ENCODE results near the gene CCDC124.
A peak's percentile ranks its signal among the peaks of the same experiment; 100 is the strongest.

Gene CCDC124

DNA sequence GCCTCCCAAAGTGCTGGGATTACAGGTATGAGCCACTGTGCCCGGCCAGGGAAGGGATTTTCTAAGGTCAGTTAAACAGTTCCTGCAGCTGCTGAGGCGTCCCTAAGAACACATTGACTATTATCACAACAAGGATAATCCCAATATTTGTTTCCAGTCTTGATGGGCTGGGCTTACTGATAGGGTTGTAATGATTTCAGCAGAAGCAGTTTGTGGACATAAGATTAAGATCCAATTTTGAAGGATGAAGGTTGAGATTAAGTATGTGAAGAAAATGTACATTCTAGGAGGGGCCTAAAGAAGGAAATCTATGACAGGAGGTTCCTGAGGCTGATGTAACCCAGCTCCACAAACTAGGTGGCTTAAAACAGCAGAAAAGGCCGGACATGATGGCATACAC, 10.7 kb upstream of the CCDC124 start:
- no peak for DNase-seq (ENCODE audit: low read depth)
- TF ChIP-seq, protein P1, sequence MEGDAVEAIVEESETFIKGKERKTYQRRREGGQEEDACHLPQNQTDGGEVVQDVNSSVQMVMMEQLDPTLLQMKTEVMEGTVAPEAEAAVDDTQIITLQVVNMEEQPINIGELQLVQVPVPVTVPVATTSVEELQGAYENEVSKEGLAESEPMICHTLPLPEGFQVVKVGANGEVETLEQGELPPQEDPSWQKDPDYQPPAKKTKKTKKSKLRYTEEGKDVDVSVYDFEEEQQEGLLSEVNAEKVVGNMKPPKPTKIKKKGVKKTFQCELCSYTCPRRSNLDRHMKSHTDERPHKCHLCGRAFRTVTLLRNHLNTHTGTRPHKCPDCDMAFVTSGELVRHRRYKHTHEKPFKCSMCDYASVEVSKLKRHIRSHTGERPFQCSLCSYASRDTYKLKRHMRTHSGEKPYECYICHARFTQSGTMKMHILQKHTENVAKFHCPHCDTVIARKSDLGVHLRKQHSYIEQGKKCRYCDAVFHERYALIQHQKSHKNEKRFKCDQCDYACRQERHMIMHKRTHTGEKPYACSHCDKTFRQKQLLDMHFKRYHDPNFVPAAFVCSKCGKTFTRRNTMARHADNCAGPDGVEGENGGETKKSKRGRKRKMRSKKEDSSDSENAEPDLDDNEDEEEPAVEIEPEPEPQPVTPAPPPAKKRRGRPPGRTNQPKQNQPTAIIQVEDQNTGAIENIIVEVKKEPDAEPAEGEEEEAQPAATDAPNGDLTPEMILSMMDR (IDR thresholded peaks at IDR 0.05; ENCODE audit: low read length, missing control alignments), result no peak
- no peak overlapping the region for H3K4me3 ChIP-seq (replicated peaks; ENCODE audit: low read depth, low read length)

DNA sequence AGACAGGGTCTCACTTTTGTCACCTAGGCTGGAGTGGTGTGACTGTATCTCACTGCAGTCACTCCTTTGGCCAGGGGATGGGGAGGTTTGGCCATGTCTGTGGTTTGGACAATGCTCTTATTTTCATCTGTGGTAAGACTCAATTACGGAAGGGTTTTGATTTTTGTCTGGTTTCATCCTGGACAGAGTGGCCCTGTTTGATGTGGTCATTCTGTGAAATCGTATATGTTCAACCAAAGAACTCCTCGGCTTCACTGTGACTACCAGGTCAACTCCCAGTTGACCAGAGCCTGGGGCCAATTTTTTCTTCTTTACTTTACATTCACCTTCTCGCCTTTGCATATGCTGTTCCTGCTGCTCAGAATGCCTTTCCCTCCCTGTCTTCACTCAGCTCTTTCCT, 6.8 kb upstream of the CCDC124 start:
- DNase-seq (ENCODE audit: low read depth), result no peak
- TF ChIP-seq, protein P1 (IDR thresholded peaks at IDR 0.05; ENCODE audit: low read length, missing control alignments), result no peak
- H3K4me3 ChIP-seq (replicated peaks; ENCODE audit: low read depth, low read length), result no peak overlapping the region

DNA sequence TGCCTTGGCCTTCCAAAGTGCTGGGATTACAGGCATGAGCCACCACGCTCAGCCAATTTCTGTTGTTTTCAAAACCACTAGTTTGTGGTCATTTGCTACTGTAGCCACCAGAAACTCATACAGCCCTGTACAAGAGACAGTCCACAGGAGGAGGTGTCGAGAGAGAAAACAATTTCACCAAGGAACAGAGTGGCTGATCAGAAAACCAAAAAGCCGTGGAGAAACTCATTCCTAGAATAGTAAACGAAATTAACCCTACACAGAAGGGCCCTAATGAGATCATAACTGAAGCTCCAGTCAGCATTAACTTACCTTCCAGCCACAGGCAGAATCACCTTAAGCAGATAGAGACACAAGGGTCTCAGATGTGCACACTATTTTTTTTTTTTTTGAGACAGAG, 3.8 kb upstream of the CCDC124 start:
- TF ChIP-seq, protein P1 (IDR thresholded peaks at IDR 0.05; ENCODE audit: low read length, missing control alignments), result no peak
- H3K4me3 ChIP-seq (replicated peaks; ENCODE audit: low read depth, low read length), result no peak overlapping the region
- no peak for DNase-seq (ENCODE audit: low read depth)

DNA sequence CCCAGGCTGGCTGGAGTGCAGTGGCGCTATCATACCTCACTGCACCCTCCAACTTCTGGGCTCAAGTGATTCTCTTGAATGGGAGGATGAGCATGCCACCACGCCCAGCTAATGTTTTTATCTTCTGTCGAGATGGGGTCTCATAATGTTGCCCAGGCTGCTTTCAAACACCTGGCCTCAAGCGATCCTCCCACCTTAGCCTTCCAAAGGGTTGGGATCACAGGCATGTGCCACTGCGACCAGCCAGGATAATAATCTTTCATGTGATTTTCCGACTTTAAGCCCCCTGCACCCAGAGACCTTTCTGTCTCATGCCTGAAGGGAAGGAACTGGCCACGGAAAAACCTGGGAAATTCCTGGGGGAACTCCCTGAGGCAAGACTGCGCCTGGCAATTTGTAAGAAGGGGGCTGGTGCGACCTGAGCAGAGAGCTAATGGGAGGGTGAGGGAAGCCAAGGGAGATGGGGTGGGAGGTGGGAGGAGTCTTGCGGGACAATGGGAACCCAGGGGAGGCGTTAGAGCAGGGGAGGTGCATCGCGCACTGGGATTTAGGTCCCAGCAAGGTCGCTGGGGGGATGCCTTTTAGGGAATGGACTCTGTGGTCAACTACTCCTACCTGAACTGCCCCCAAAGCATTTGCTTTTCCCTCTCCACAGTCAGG, 1.2 kb upstream of the CCDC124 start:
- peak; percentile 23 for DNase-seq (ENCODE audit: low read depth)
- H3K4me3 ChIP-seq (replicated peaks; ENCODE audit: low read depth, low read length), result peak overlapping the region; percentile 91
- TF ChIP-seq, protein P1 (IDR thresholded peaks at IDR 0.05; ENCODE audit: low read length, missing control alignments), result no peak

DNA sequence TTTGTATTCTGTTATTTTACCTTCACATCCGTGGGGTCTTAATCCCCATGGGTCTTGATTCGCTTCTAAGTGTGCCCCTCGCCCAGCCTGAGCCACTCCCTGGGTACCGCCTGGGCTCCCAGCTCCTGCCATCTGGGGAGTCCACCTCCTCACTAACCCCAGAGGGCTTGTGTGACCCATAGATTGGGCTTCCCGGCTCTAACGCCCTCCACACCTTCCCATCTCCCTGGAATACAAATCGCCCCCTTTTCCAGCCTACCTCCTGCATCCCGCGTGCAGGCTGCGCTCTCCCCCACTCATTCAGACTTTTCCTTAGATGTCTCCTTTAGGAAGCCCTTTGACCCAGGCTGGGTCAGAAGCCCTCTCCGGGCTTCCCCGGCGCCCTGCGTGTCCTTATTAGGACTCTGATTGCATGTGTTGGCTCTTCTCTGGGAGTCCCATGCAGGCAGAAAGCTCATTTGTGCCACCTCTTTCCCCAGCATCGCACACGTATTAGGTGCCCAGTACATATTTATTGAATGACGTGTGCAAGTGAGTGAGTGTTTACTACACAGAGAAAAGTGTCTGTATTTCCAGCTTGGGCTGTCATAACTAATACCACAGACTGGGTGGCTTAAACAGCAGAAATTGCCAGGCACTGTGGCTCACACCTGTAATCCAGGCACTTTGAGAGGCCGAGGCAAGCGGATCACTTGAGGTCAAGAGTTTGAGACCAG, 757 bp downstream of the CCDC124 start:
- TF ChIP-seq, protein P1 (IDR thresholded peaks at IDR 0.05; ENCODE audit: low read length, missing control alignments), result no peak
- H3K4me3 ChIP-seq (replicated peaks; ENCODE audit: low read depth, low read length), result peak overlapping the region; percentile 91
- DNase-seq (ENCODE audit: low read depth), result peak; percentile 23

DNA sequence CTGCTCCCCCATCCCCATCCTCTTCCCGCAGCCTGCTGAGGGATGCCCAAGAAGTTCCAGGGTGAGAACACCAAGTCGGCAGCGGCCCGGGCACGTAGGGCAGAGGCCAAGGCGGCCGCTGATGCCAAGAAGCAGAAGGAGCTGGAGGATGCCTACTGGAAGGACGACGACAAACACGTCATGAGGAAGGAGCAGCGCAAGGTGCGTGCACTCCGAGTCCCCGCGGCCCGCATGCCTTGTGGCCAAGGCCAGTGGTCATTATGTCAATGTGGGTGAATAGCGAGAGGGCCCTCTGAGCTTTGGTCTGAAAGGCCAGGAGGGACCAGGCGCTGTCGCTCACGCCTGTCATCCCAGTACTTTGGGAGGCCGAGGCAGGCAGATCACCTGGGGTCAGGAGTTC, 3.6 kb downstream of the CCDC124 start:
- no peak for DNase-seq (ENCODE audit: low read depth)
- no peak overlapping the region for H3K4me3 ChIP-seq (replicated peaks; ENCODE audit: low read depth, low read length)
- TF ChIP-seq, protein P1 (IDR thresholded peaks at IDR 0.05; ENCODE audit: low read length, missing control alignments), result no peak

All from fibroblast of pulmonary artery (primary cell).